Breast epithelium (tissue), 4 donors: ENCODE data around the gene ZBTB3. TPM values are rescaled to one million over a fixed set of nuclear protein-coding genes. Genes with fewer than 3 reads are reported as not detected.
A peak's percentile ranks its signal among the peaks of the same experiment; 100 is the strongest.

Source experiments
- DNase-seq, 2 donors: peaks; one replicate each; pipeline ENCODE4 v3.0.0-alpha.2; 2019; ENCODE audit warnings: low spot score in 2 of 2
- H3K27ac ChIP-seq, 2 donors: fragments of 200-600 bp; sonication (generic) in 1 of 2; one replicate each; pipeline ENCODE4 v1.5.1; 2016 to 2019; ENCODE audit warnings: mild to moderate bottlenecking in 1 of 2
- H3K27me3 ChIP-seq, 2 donors: fragments of 200-600 bp; sonication (generic) in 1 of 2; one replicate each; pipeline versions ENCODE4 v1.5.1 to v1.6.0; 2017 to 2019; ENCODE audit warnings: control low read depth in 1 of 2, mild to moderate bottlenecking in 1 of 2
- H3K36me3 ChIP-seq: fragments of 200-600 bp; one replicate; pipeline ENCODE4 v1.5.1; 2019
- H3K4me1 ChIP-seq, 2 donors: fragments of 200-600 bp; sonication (generic); one replicate each; pipeline ENCODE4 v1.5.1; 2016 to 2019; ENCODE audit warnings: control low read depth in 1 of 2
- H3K4me3 ChIP-seq, 3 donors: fragments of 200-600 bp; sonication (generic); 1 replicate in 2 of 3; 2 replicates in 1 of 3; pipeline ENCODE4 v1.5.1; 2016 to 2019; ENCODE audit warnings: mild to moderate bottlenecking in 3 of 3, moderate library complexity in 2 of 3
- H3K9me3 ChIP-seq, 2 donors: fragments of 200-600 bp; sonication (generic) in 1 of 2; one replicate each; pipeline ENCODE4 v1.5.1; 2016 to 2019; ENCODE audit warnings: control low read depth in 1 of 2
- POLR2A ChIP-seq: fragments of 450-650 bp; IDR thresholded peaks from one replicate; pipeline ENCODE4 v1.6.1; 2016; ENCODE audit warnings: antibody characterized with exemption, mild to moderate bottlenecking, moderate library complexity
- POLR2AphosphoS5 ChIP-seq, 3 donors: sonication (generic); formaldehyde crosslinking; IDR thresholded peaks; one replicate each; pipeline ENCODE4 v1.6.1; 2017; ENCODE audit warnings: antibody characterized with exemption in 3 of 3
- intact Hi-C: fragments of 100-400 bp; cut with DNase I; formaldehyde crosslinking; loops from one replicate; pipeline ENCODE4 v1.15.1; 2023; ENCODE audit warnings: low total_unique reads
- total RNA-seq, 3 donors: library from RNA; depleted of rRNA; stranded (reverse); fragments of >200 nt; gene quantifications; one replicate each; pipeline ENCODE4 v1.1.0, GENCODE V29; 2016
- TF ChIP-seq, protein P1 (sequence below), 3 donors: fragments of 450-650 bp; IDR thresholded peaks; one replicate each; pipeline ENCODE4 v1.5.1; 2016 to 2017; ENCODE audit warnings: antibody characterized with exemption in 3 of 3, mild to moderate bottlenecking in 3 of 3, moderate library complexity in 3 of 3

Gene ZBTB3
- total RNA-seq, 3 donors from 2014 or later, result 5.9 to 9.7 (median 9.0) TPM

DNA sequence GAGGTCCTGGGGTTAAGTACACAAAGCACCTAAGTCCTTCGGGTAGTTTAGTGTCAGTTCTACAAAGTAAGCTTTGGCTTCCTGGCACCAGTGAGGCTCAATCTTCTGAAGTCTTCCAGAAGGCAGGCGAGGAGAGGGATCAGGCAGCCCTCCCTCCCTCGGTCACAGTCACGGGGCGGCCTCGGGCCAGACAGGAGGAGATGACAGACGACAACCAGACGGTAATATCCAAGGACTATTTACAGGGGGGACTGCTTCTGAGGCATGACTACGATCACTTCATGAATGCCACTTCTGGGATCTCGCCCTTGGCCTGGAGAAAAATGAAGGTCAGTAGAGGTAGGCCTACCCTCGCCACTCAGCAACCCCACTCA is 38.2 kb upstream of the ZBTB3 start:
- Histone ChIP-seq H3K27ac (peak overlapping the region; percentile 77 to 87), H3K9me3 (no peaks in the 10 kb centered on the region), H3K4me3 (peak overlapping the region; percentile 70 to 91 (median 91)), H3K4me1 (peaks cover 0 to 6% of the 10 kb centered on the region in 2 donors), H3K27me3 (no peaks in the 10 kb centered on the region), H3K36me3 (no peaks in the 10 kb centered on the region)
- intact Hi-C loops, result no loop called here
- no peak for DNase-seq
- TF ChIP-seq, protein P1, sequence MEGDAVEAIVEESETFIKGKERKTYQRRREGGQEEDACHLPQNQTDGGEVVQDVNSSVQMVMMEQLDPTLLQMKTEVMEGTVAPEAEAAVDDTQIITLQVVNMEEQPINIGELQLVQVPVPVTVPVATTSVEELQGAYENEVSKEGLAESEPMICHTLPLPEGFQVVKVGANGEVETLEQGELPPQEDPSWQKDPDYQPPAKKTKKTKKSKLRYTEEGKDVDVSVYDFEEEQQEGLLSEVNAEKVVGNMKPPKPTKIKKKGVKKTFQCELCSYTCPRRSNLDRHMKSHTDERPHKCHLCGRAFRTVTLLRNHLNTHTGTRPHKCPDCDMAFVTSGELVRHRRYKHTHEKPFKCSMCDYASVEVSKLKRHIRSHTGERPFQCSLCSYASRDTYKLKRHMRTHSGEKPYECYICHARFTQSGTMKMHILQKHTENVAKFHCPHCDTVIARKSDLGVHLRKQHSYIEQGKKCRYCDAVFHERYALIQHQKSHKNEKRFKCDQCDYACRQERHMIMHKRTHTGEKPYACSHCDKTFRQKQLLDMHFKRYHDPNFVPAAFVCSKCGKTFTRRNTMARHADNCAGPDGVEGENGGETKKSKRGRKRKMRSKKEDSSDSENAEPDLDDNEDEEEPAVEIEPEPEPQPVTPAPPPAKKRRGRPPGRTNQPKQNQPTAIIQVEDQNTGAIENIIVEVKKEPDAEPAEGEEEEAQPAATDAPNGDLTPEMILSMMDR (IDR thresholded peaks at IDR 0.05), result no peak
- TF ChIP-seq POLR2A (no peak), POLR2AphosphoS5 (IDR thresholded peaks at IDR 0.05) (no peak)

DNA sequence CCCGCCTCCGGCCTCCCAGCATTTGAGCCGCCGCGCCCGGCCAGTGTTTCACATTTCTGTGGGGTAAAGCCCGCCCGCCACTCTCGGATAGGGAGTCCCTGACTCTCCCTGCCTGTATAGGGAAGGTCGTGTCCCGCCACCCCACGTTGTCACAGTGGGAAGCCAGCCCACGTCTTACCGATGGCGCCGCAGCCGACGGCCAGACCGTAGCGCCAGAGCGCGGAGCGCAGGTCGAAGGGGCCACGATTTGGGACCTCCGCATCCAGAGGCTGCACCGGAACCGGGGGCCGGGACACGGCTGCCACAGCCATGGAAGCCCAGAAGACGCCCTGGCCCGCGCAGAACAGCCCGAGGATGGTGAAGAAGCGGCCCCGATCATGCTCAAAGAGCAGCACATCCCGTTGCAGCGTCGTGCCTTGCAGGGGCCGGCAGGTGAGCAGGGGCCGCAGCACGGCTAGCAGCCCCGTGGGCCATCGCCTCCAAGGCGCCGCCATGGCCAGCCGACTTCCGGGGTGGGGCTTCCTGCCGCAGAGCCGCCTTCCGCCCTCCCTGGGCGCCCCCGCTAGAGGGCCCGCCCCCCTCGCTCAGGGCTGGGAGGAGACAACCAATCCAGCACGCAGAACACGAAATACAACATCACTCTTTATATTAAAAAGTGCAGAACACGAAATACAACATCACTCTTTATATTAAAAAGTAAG is 37.7 kb upstream of the ZBTB3 start, which contains the start of gene TMEM223:
TMEM223 (minus strand) TSS at position 506 of the 701 bp plus-strand sequence; CDS start at position 494, 12 bp downstream.
- DNase-seq, result peak; percentile 79 to 86
- Histone ChIP-seq H3K9me3 (no peaks in the 10 kb centered on the region), H3K27ac (peak within 1 kb of the TSS; percentile 77 to 87), H3K36me3 (no peaks in the 10 kb centered on the region), H3K4me3 (peak within 1 kb of the TSS; percentile 70 to 91 (median 91)), H3K4me1 (peaks cover 0 to 6% of the 10 kb centered on the region in 2 donors), H3K27me3 (no peaks in the 10 kb centered on the region)
- TF ChIP-seq, protein P1 (IDR thresholded peaks at IDR 0.05), result peak in 2 of 3 donors; percentile 24 to 25
- TF ChIP-seq POLR2A, result no peak
- TF ChIP-seq POLR2AphosphoS5 (IDR thresholded peaks at IDR 0.05), result peak; percentile 58 to 85 (median 60)
- intact Hi-C loops, result no loop called here

DNA sequence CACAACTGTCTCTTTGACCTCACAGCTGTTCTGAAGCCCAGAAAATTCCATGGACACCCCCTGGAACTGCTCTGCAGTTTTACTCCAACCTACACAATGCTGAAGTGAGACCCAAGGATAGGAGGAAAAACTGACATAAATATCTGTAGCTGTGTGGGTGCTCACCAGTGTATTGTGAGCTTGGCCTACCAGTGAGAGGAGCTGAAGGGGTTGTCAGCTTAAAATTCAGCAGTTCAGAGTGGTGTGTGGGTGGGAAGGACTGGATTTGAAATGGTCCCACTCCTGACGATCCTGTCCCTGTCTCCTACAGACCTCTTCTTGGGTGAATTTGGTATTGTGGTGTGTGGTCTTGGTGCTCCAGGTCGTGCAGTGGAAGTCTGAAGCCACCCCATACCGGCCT is 35.6 kb upstream of the ZBTB3 start:
- intact Hi-C loops, result loop anchor here (5.0 to 10.0 kb wide), 3 partner anchors 45 to 1593 kb away; partner anchors contain the start of genes STX5, TEX54 and WDR74
- no peak for DNase-seq
- Histone ChIP-seq H3K27ac (peak overlapping the region in 1 of 2 donors; percentile 21), H3K36me3 (no peaks in the 10 kb centered on the region), H3K27me3 (no peaks in the 10 kb centered on the region), H3K4me3 (no peak overlapping the region), H3K9me3 (no peaks in the 10 kb centered on the region), H3K4me1 (peaks cover 6 to 7% of the 10 kb centered on the region in 2 donors)
- no peak for TF ChIP-seq POLR2A
- TF ChIP-seq POLR2AphosphoS5 (IDR thresholded peaks at IDR 0.05), result no peak
- TF ChIP-seq, protein P1 (IDR thresholded peaks at IDR 0.05), result no peak

DNA sequence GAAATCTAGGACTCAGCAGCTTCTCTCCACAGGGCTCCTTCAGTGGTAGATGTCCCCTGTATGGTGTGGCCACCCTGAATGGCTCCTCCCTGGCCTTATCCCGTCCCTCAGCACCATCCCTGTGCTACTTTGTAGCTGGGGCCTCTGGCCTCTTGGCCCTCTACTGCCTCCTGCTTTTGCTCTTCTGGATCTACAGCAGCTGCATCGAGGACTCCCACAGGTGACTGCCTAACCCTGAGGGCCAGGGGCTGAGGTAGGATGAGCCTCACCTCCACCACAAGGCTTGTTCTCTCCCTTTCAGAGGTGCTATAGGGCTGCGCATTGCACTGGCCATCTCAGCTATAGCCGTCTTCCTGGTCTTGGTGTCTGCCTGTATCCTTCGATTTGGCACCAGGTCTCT is 35.0 kb upstream of the ZBTB3 start:
- Histone ChIP-seq H3K27ac (peak overlapping the region in 1 of 2 donors; percentile 21), H3K9me3 (no peaks in the 10 kb centered on the region), H3K4me3 (no peak overlapping the region), H3K36me3 (no peaks in the 10 kb centered on the region), H3K4me1 (peaks cover 6 to 7% of the 10 kb centered on the region in 2 donors), H3K27me3 (no peaks in the 10 kb centered on the region)
- TF ChIP-seq, protein P1 (IDR thresholded peaks at IDR 0.05), result no peak
- TF ChIP-seq POLR2A (no peak), POLR2AphosphoS5 (IDR thresholded peaks at IDR 0.05) (no peak)
- DNase-seq, result no peak
- intact Hi-C loops, result loop anchor here (5.0 to 10.0 kb wide), 3 partner anchors 46 to 1593 kb away; partner anchors contain the start of genes STX5, TEX54 and WDR74
